HEK293T (cell line): ENCODE data around the gene C3orf38.

Experiments
- ARNT ChIP-seq: fragments of 450-650 bp; IDR thresholded peaks from 2 replicates; pipeline ENCODE4 v1.6.1; 2017; ENCODE audit warnings: mild to moderate bottlenecking
- BHLHE40 ChIP-seq: fragments of 450-650 bp; IDR thresholded peaks from 2 replicates; pipeline ENCODE4 v1.6.1; 2016; ENCODE audit warnings: mild to moderate bottlenecking, moderate library complexity, borderline replicate concordance
- CTBP1 ChIP-seq: fragments of 450-650 bp; IDR thresholded peaks from 2 replicates; pipeline ENCODE4 v1.6.1; 2016; ENCODE audit warnings: borderline replicate concordance
- FOXA1 ChIP-seq: fragments of 450-650 bp; IDR thresholded peaks from 2 replicates; pipeline ENCODE4 v1.6.1; 2016; ENCODE audit warnings: mild to moderate bottlenecking
- FOXK2 ChIP-seq: fragments of 450-650 bp; IDR thresholded peaks from 2 replicates; pipeline ENCODE4 v1.6.1; 2016; ENCODE audit warnings: mild to moderate bottlenecking
- FOXM1 ChIP-seq: fragments of 450-650 bp; IDR thresholded peaks from 2 replicates; pipeline ENCODE4 v1.6.1; 2017; ENCODE audit warnings: mild to moderate bottlenecking, borderline replicate concordance
- HDGF ChIP-seq: fragments of 450-650 bp; IDR thresholded peaks from 2 replicates; pipeline ENCODE4 v1.6.1; 2017; ENCODE audit warnings: antibody characterized with exemption, borderline replicate concordance
- NFRKB ChIP-seq: fragments of 450-650 bp; IDR thresholded peaks from 2 replicates; pipeline ENCODE4 v1.6.1; 2016; ENCODE audit warnings: mild to moderate bottlenecking, moderate library complexity
- SP1 ChIP-seq: fragments of 450-650 bp; IDR thresholded peaks from 2 replicates; pipeline ENCODE4 v1.6.1; 2017
- SUZ12 ChIP-seq: fragments of 450-650 bp; IDR thresholded peaks from 2 replicates; pipeline ENCODE4 v1.6.1; 2016; ENCODE audit warnings: mild to moderate bottlenecking
- TARDBP ChIP-seq: fragments of 450-650 bp; IDR thresholded peaks from 2 replicates; pipeline ENCODE4 v1.6.1; 2016
- ZNF384 ChIP-seq: fragments of 450-650 bp; IDR thresholded peaks from 2 replicates; pipeline ENCODE4 v1.6.1; 2016

GRCh38 chr3:88141458-88142083 is 8.2 kb upstream of the C3orf38 start:
- TF ChIP-seq SP1 (no peak), FOXM1 (no peak), ZNF384 (no peak), TARDBP (no peak), NFRKB (no peak), ARNT (no peak), CTBP1 (no peak), BHLHE40 (no peak), HDGF (no peak), FOXA1 (no peak), FOXK2 (no peak), SUZ12 (no peak)
